Measurements from ENCODE around the gene WIPF3.
A peak's percentile ranks its signal among the peaks of the same experiment; 100 is the strongest.

Gene WIPF3

DNA sequence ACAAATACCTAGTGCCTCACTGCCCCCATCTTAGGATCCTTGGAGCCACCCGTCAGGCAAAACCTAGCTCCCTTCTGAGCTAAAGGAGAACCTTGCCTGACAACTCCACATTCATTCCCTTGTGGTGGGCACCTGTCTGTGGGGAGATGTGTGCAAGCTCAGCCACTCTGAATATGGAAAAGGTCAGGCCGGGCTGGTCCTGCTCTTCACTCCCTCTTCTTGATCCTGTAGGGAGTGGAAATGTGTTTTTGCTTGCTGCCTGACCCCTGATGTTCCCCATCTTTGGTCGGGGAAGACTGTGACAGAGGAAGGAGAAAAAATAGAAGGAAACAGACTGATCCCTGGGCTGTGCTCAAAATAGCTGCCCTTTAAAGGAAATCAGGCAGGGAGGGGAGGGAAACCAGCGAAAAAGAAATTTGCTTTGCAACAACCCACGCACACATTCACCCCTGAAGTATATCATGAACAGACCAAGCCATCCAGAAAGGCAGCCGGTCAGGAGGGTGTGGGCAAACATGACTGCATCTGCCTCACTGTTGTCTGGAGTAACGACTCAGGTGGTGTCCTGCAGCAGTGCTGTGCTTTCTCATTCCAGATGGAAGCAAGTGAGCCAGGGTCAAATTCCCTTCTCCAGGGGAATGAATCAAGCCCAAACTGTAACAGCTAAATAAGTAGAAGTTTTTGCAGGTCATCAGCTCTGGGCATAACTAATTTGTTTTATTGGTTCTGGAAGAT is 109.3 kb downstream of the WIPF3 start:
- DNase-seq (ENCODE audit: low read depth), result peak; percentile 19

DNA sequence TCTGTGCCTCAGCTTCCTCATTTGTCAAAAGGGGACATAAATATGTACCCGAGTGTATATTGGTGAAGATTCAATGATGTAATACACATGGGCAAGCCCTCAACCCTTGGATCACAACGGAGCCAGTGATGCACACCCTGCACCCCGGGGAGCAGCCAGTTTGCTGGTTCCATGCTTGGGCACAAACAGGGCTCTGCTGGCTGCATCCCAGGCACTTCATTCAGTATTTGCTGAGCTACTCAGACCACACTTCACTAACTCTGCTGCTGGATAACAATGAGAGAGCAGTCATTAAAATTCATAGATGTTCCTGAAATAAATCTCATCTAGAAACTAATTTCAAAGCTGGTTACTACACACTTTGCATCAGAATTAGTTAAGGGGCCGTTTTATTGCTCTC is 111.3 kb downstream of the WIPF3 start:
- no peak for DNase-seq (ENCODE audit: low read depth)

- DNase-seq (ENCODE audit: low read depth), result no peak
These were observed 112.5 kb downstream of the WIPF3 start for GRCh38 chr7:29918850-29919249.

- DNase-seq (ENCODE audit: low read depth), result no peak
These were observed 113.5 kb downstream of the WIPF3 start for GRCh38 chr7:29919790-29920189.

DNA sequence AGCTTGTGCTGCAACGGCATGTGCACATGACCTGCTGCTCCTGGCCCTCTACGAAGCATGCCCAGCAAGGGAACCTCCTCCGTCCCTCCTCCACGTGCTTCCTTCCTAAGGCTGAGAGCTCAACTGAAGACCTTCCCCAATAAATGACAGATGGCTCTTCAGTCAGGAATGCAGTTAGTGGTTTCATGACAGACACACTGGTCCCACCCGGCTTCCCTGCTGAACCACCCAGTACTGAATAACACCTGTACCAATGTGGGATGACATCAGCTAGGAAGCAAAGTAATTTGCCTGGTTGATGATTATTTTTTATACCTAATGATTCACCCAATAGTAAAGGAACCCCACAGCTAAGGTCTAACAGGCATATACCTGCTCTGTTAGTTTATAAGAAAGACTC is 114.2 kb downstream of the WIPF3 start:
- no peak for DNase-seq (ENCODE audit: low read depth)

GRCh38 chr7:29921404-29922010 is 115.2 kb downstream of the WIPF3 start:
- DNase-seq (ENCODE audit: low read depth), result peak; percentile 24

- no peak for DNase-seq (ENCODE audit: low read depth)
These were observed 116.8 kb downstream of the WIPF3 start for GRCh38 chr7:29922921-29923700.

DNA sequence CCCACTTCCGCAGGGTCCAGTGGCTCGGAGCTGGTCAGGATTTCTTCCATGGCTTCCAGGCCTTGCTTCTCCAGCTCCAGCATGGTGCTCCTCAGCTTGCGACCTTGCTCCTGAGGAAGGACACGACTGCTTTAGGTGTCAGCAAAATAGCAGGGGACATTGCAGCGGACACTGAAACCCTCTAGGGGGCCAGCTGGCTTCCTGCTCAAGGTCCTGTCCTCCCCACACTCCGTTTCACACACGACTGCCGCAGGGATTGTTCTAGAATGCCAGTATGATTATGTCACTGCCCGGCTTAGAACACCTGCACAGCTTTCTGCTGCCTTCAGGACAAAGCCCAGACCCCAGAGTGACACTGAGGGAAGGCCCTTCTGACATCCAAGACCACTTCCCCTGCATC is 117.7 kb downstream of the WIPF3 start:
- no peak for DNase-seq (ENCODE audit: low read depth)

DNA sequence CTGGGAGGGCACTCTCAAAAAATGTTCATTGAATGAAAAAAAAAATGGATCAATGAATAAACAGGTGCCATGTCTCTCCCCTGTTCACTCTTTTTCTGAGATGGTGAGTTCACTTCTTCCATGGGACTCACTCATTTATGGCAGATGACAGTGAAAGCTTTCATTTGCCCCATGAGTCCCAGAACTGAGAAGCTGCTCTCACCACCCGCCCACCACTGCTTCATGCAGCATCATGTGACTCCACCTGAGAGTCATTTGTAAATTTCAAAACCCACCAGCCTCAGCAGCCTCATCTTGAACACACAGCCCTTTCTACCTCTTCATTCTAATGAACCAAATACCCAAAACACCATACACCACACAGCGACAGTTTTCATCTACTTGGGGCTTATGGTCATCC is 118.4 kb downstream of the WIPF3 start:
- DNase-seq (ENCODE audit: low read depth), result no peak

DNA sequence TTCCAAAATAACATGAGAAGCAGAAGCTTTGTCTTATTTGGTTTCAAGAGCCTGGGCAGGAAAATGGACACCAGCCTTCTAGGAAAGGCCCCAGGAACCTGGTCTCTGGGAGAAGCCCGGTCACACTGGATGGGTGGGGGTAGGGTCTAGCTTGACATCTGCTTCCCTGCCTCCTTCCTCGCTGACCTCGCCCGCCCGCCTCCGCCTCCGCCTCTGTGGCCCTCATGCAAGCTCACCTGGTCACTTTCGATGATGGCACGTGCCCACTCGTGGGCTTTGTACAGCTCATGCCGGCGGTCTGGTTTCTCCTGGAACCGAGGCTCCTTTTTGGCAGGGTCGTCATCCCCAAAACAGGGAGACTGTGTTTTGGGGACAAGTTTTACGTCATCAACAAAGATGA is 119.9 kb downstream of the WIPF3 start:
- DNase-seq (ENCODE audit: low read depth), result no peak

- no peak for DNase-seq (ENCODE audit: low read depth)
These were observed 120.4 kb downstream of the WIPF3 start for GRCh38 chr7:29926741-29927140.

DNA sequence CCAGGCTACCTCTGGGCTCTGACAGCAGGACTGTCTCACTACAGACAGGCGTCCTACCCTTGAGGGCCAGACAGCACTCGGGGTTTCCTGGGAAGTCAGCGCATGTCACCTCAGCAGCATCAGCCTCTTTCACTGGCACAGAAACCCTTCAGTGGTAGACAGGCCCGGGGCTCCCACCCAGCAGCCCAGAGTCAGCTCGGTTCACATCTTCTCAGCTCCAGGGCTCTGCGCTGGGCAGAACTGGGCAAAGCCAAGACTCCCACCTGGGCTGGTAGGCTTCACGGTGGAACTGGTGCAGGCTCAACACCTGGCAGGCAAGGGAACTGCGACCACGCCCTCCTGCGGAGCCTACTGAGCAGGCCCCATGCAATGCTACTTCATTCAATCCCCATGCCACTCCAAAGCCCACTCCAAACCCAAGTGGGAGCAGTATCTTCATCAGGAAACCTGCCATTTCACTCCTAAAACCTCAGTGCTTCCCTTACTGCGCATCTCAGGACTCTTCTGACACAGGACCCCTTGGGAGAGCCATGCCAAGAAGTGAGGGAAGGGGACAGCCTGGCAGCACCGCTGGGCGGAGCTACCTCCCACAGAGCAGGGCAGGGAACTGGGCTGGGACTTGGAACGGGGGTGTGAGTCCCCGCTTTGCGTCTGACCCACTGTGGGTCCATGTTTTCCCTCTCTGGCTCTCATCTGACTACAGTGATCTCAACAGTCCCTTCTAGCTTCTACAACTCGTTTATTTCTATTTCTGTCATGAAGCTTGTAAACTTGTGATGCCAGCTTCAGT is 122.9 kb downstream of the WIPF3 start:
- DNase-seq (ENCODE audit: low read depth), result no peak

GRCh38 chr7:29935111-29935510 is 128.8 kb downstream of the WIPF3 start:
- DNase-seq (ENCODE audit: low read depth), result no peak

GRCh38 chr7:29937132-29937531 is 130.8 kb downstream of the WIPF3 start:
- no peak for DNase-seq (ENCODE audit: low read depth)

DNA sequence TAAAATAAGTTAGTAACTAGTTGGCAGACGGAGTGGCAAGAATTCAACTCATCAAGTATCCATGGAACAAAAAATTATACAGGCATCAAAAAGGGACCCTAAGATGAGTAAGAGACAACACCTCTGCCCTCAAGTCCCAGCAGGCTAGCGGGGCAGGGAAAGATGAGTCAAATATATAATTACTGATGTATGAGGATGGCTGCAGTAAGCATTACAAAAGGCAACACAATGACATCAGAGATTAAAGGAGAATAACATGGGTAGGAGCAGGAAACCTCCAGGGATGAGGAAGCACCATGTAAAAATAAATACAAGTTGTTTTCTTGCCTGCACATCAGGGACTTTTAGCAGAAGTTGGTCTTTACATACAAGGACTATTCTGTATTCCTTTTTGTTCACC is 133.9 kb downstream of the WIPF3 start:
- no peak for DNase-seq (ENCODE audit: low read depth)

DNA sequence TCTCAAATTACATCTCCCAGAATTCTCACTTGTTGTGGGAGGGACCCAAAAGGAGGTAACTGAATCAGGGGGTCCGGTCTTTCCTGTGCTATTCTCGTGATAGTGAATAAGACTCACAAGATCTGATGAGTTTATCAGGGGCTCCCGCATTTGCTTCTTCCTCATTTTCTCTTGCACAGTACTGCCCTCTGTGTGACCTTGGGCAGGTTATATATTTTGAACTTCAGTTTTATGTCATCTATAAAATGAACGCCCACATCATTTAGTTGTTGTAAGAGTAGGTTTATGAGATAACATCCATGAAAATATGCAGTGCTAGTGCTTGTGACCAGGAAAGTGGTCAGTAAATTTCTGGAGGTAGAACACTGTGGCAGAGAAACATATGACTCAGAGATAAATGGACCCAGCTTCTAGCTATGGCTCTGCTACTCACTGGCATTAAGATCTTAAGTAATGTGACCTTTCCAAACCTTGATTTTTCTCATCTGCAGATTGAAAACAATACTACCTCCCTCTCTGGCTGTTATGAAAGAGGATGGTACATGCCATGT is 139.0 kb downstream of the WIPF3 start:
- DNase-seq (ENCODE audit: low read depth), result no peak

DNA sequence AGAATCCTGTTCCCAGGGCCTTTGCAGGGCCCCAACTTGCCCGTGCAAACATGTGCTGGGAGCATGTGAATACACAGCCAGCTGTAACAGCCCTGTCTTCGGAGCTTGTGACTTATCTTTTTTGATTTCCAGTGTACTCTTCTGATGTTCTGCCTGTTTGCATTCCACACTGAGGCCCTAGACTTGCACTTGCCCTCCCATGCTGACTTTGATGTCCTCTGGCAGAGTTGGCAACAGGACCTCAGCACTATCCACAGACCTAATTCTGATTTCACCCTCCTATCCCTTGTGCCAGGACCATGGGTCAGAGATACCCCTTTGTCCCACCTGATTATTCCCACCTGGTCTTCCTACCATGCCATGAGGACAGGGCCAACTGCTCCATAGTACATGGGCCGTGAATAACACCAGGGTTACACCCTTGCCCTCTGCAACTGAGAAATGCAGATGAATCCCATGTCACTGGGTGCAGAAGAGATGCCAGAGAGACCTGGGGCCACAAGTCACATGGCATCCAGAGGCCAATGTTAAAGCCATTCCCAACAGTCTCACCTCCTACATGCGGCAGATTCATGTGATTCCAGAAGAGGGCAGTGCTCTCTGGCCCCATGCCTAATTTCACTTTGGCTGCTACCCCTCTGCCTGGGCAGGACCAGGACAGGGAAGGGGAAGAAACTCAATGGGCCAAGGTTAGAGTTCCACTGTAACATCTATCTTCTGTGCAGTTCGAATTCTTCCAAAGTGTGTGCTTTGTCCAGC is 140.3 kb downstream of the WIPF3 start:
- no peak for DNase-seq (ENCODE audit: low read depth)

DNA sequence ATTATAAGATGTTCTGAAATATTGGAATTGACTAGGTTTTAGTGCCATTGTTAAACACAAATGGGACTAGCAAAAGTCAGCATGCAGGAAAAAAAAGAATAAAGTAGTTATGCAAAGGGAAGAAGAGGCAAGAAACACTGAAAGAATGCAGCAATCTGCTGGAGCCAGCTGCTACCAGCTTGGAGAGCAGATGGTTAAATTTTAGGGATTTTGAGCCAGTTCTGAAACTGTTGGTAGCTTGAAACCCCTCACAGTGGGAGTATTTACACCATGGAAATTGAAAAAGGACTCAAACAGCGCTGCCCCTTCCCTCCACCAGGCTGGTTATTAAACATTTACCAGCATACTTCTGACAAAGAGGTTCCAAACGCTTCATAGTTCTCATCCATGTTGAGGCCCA is 142.3 kb downstream of the WIPF3 start:
- no peak for DNase-seq (ENCODE audit: low read depth)

- no peak for DNase-seq (ENCODE audit: low read depth)
These were observed 144.2 kb downstream of the WIPF3 start for GRCh38 chr7:29950480-29950879.

DNA sequence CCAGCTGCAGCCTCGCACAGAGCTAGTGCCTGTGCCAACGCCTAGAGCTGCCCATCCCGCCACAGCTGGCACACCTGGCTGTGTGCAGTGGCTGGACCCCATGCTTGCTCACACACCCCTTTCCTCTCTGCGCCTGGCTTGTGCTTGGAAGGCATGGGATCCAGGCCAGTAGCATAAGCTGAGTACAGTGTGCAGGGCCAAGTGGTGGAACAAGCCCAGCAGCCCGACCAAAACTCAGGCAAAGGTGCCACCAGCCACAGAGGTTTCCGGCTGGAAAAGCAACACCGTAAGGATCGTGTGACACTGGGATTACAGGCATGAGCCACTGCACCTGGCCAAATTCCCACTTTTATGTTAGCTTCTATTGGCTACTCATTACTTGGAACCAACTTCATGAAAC is 144.9 kb downstream of the WIPF3 start:
- DNase-seq (ENCODE audit: low read depth), result no peak

DNA sequence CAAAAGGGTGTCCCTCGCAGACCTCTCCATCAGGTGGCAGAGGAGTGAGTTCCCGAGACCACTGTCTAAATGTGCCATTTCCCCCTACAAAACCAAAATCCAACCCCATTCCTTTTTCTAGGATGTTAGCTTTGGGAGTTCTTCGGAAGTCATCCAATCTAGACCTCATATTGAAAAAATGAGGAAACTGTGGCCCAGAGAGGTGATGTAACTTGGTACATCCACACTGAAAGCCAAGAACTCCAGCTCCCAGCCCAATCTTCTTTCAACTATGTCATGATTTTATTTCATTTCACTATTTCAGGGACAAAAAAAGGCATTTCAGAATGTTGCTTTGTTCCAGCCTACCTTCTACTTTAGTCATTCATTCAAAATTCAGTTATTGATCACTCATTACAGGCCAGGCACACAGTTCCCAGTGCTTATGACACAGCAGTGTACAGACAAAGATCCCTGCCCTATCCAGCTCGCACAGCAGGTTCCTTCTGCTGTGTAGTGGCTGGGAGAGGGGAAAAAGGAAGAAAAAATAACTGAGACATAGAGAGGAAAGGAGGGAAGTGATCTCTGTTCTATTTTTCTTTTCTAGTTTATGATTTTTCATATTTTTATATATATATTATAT is 147.5 kb downstream of the WIPF3 start:
- DNase-seq (ENCODE audit: low read depth), result peak; percentile 16

Data from stromal cell of bone marrow (primary cell).